Measurements from ENCODE around the gene DCT. TPM values are rescaled to one million over a fixed set of nuclear protein-coding genes. Genes with fewer than 3 reads are reported as not detected.
"Not testable (repeated sequence)": the region's sequence is repeated elsewhere in the genome, so short reads cannot be mapped to it uniquely, and the experiment has no call there.

Gene DCT
- total RNA-seq (1 to 10 TPM in 4 of 9 donors, under 1 TPM in 5; 0.18 to 3.0 (median 0.69) TPM), polyA plus RNA-seq (1 to 10 TPM in 1 of 3 donors, under 1 TPM in 2; 0.40 to 1.1 (median 0.80) TPM)
- long read RNA-seq, donor 1: 0 reads
- long read RNA-seq, donor 2: 0 reads
- long read RNA-seq, donor 3: 0 reads
- long read RNA-seq, donor 4: 0 reads
- long read RNA-seq, donor 5: 0 reads
- long read RNA-seq, donor 6: 0 reads
- long read RNA-seq, donor 7: 0 reads
- long read RNA-seq, donor 8: 0 reads
- long read RNA-seq, donor 9: 0 reads
- long read RNA-seq, donor 10: 0 reads

- DNase-seq: no peak
- 27 to 35% (median 28%) methylated on average over 3 of the region's 3 CpGs for WGBS, 4 donors
- H3K9me3 ChIP-seq (replicated peaks in 1 of 3): no peaks in the 10 kb centered on the region
- H3K4me1 ChIP-seq (replicated peaks in 1 of 2): no peaks in the 10 kb centered on the region
- no peaks in the 10 kb centered on the region for H3K36me3 ChIP-seq (replicated peaks in 1 of 2)
- intact Hi-C loops (cut with DNase I): no loop called here
- no peak within 1 kb of the TSS for H3K4me3 ChIP-seq
- TF ChIP-seq CTCF (IDR thresholded peaks at IDR 0.05): no peak
- no peak for TF ChIP-seq POLR2A (IDR thresholded peaks at IDR 0.05)
- H3K27ac ChIP-seq: no peak within 1 kb of the TSS
- H3K27me3 ChIP-seq: no peaks in the 10 kb centered on the region
Measured at GRCh38 chr13:94479616-94480015, at the start of gene DCT. Gene DCT, minus strand, starts transcription at chr13:94479682. Its CDS starts 427 bp downstream, at chr13:94479255.

GRCh38 chr13:94526956-94527355 lies 47.5 kb upstream of the DCT start:
- H3K27me3 ChIP-seq; H3K4me3 ChIP-seq; DNase-seq; H3K9me3 ChIP-seq (replicated peaks in 1 of 3); H3K27ac ChIP-seq; H3K36me3 ChIP-seq (replicated peaks in 1 of 2); intact Hi-C loops (cut with DNase I); H3K4me1 ChIP-seq (replicated peaks in 1 of 2): not testable (repeated sequence)
- WGBS, 4 donors: 63 to 75% (median 73%) methylated on average over 5 to 7 of the region's 7 CpGs

GRCh38 chr13:94525781-94526180 lies 46.3 kb upstream of the DCT start:
- no peak for TF ChIP-seq CTCF (IDR thresholded peaks at IDR 0.05)
- no peak for TF ChIP-seq POLR2A (IDR thresholded peaks at IDR 0.05)
- H3K27ac ChIP-seq: no peak overlapping the region
- no peaks in the 10 kb centered on the region for H3K36me3 ChIP-seq (replicated peaks in 1 of 2)
- intact Hi-C loops (cut with DNase I): no loop called here
- no peaks in the 10 kb centered on the region for H3K27me3 ChIP-seq
- no peak for DNase-seq
- no peaks in the 10 kb centered on the region for H3K4me1 ChIP-seq (replicated peaks in 1 of 2)
- 75 to 92% (median 86%) methylated on average over 2 of the region's 2 CpGs for WGBS, 4 donors
- no peak overlapping the region for H3K4me3 ChIP-seq
- H3K9me3 ChIP-seq (replicated peaks in 1 of 3): no peaks in the 10 kb centered on the region

- Histone ChIP-seq H3K4me1 (replicated peaks in 1 of 2) (no peaks in the 10 kb centered on the region), H3K4me3 (no peak overlapping the region), H3K36me3 (replicated peaks in 1 of 2) (no peaks in the 10 kb centered on the region), H3K9me3 (replicated peaks in 1 of 3) (no peaks in the 10 kb centered on the region), H3K27ac (no peak overlapping the region), H3K27me3 (no peaks in the 10 kb centered on the region)
- no peak for DNase-seq
- WGBS, 4 donors: 83 to 94% (median 87%) methylated on average over 4 to 7 of the region's 7 CpGs
- TF ChIP-seq CTCF (IDR thresholded peaks at IDR 0.05): no peak
- TF ChIP-seq POLR2A (IDR thresholded peaks at IDR 0.05): no peak
- intact Hi-C loops (cut with DNase I): no loop called here
Measured at GRCh38 chr13:94524407-94524806, 44.9 kb upstream of the DCT start.

GRCh38 chr13:94520001-94520400 lies 40.5 kb upstream of the DCT start:
- DNase-seq: no peak
- H3K4me3 ChIP-seq: no peak overlapping the region
- H3K27me3 ChIP-seq: no peaks in the 10 kb centered on the region
- intact Hi-C loops (cut with DNase I): no loop called here
- no peak for TF ChIP-seq POLR2A (IDR thresholded peaks at IDR 0.05)
- no peak for TF ChIP-seq CTCF (IDR thresholded peaks at IDR 0.05)
- no peaks in the 10 kb centered on the region for H3K36me3 ChIP-seq (replicated peaks in 1 of 2)
- no peaks in the 10 kb centered on the region for H3K4me1 ChIP-seq (replicated peaks in 1 of 2)
- no peak overlapping the region for H3K27ac ChIP-seq
- H3K9me3 ChIP-seq (replicated peaks in 1 of 3): no peaks in the 10 kb centered on the region

Data from adrenal gland (tissue), 19 donors.